HEK293 (cell line): ENCODE results near the gene FAM118A.
A peak's percentile ranks its signal among the peaks of the same experiment; 100 is the strongest.

Experiments used
- ATF2 ChIP-seq: fragments of 450-650 bp; formaldehyde crosslinking; IDR thresholded peaks from 2 replicates; pipeline ENCODE4 v1.5.1; 2016; ENCODE audit warnings: missing biosample characterization, missing genetic modification characterization, low read depth
- FEZF1 ChIP-seq: fragments of 450-650 bp; formaldehyde crosslinking; IDR thresholded peaks from 2 replicates; pipeline ENCODE4 v1.5.1; 2016; ENCODE audit warnings: missing biosample characterization, missing genetic modification characterization
- GFI1B ChIP-seq: fragments of 450-650 bp; formaldehyde crosslinking; IDR thresholded peaks from 2 replicates; pipeline ENCODE4 v1.5.1; 2016; ENCODE audit warnings: missing biosample characterization, missing genetic modification characterization
- HIC1 ChIP-seq: fragments of 450-650 bp; formaldehyde crosslinking; IDR thresholded peaks from 2 replicates; pipeline ENCODE4 v1.5.1; 2016; ENCODE audit warnings: missing biosample characterization, missing genetic modification characterization
- HOXA7 ChIP-seq: sonication (generic); formaldehyde crosslinking; IDR thresholded peaks from 2 replicates; pipeline ENCODE4 v1.8.1; 2022; ENCODE audit warnings: missing genetic modification reagents, borderline replicate concordance
- MZF1 ChIP-seq: fragments of 450-650 bp; formaldehyde crosslinking; IDR thresholded peaks from 2 replicates; pipeline ENCODE4 v1.5.1; 2017; ENCODE audit warnings: missing biosample characterization, missing genetic modification characterization, borderline replicate concordance
- PRDM1 ChIP-seq: fragments of 450-650 bp; formaldehyde crosslinking; IDR thresholded peaks from 2 replicates; pipeline ENCODE4; 2016; ENCODE audit warnings: missing biosample characterization, missing genetic modification characterization
- SCRT1 ChIP-seq: fragments of 450-650 bp; formaldehyde crosslinking; IDR thresholded peaks from 2 replicates; pipeline ENCODE4 v1.5.1; 2016; ENCODE audit warnings: missing biosample characterization, missing genetic modification characterization, borderline replicate concordance
- SCRT2 ChIP-seq: fragments of 450-650 bp; formaldehyde crosslinking; IDR thresholded peaks from 2 replicates; pipeline ENCODE4 v1.5.1; 2016; ENCODE audit warnings: missing biosample characterization, missing genetic modification characterization
- TSHZ1 ChIP-seq: fragments of 450-650 bp; formaldehyde crosslinking; IDR thresholded peaks from 2 replicates; pipeline ENCODE4 v1.5.1; 2016; ENCODE audit warnings: missing biosample characterization, missing genetic modification characterization, borderline replicate concordance
- ZBTB11 ChIP-seq: fragments of 450-650 bp; formaldehyde crosslinking; conservative IDR thresholded peaks from 2 replicates; pipeline ENCODE4 v1.5.1; 2016; ENCODE audit warnings: low read depth, missing biosample characterization, missing genetic modification characterization
- ZBTB21 ChIP-seq: fragments of 450-650 bp; formaldehyde crosslinking; IDR thresholded peaks from 2 replicates; pipeline ENCODE4 v1.5.1; 2017; ENCODE audit warnings: missing biosample characterization, missing genetic modification characterization
- ZBTB8A ChIP-seq: fragments of 450-650 bp; formaldehyde crosslinking; IDR thresholded peaks from 2 replicates; pipeline ENCODE4 v1.5.1; 2016; ENCODE audit warnings: missing biosample characterization, missing genetic modification characterization
- ZFP69B ChIP-seq: fragments of 450-650 bp; formaldehyde crosslinking; IDR thresholded peaks from 2 replicates; pipeline ENCODE4 v1.5.1; 2016; ENCODE audit warnings: missing biosample characterization, missing genetic modification characterization
- ZNF121 ChIP-seq: fragments of 450-650 bp; formaldehyde crosslinking; IDR thresholded peaks from 2 replicates; pipeline ENCODE4 v1.5.1; 2016; ENCODE audit warnings: missing biosample characterization, missing genetic modification characterization
- ZNF157 ChIP-seq: fragments of 450-650 bp; formaldehyde crosslinking; IDR thresholded peaks from 2 replicates; pipeline ENCODE4 v1.5.1; 2016; ENCODE audit warnings: missing biosample characterization, missing genetic modification characterization
- ZNF169 ChIP-seq: fragments of 450-650 bp; formaldehyde crosslinking; IDR thresholded peaks from 2 replicates; pipeline ENCODE4 v1.5.1; 2016; ENCODE audit warnings: missing biosample characterization, missing genetic modification characterization
- ZNF174 ChIP-seq: fragments of 450-650 bp; formaldehyde crosslinking; IDR thresholded peaks from 2 replicates; pipeline ENCODE4 v1.5.0; 2017; ENCODE audit warnings: missing biosample characterization, mild to moderate bottlenecking, missing genetic modification characterization
- ZNF175 ChIP-seq: fragments of 450-650 bp; formaldehyde crosslinking; IDR thresholded peaks from 2 replicates; pipeline ENCODE4 v1.5.1; 2016; ENCODE audit warnings: missing biosample characterization, missing genetic modification characterization
- ZNF184 ChIP-seq: fragments of 450-650 bp; IDR thresholded peaks from 2 replicates; pipeline ENCODE4 v1.5.1; 2018; ENCODE audit warnings: missing biosample characterization, mild to moderate bottlenecking, missing genetic modification characterization
- ZNF19 ChIP-seq: fragments of 450-650 bp; formaldehyde crosslinking; IDR thresholded peaks from 2 replicates; pipeline ENCODE4; 2016; ENCODE audit warnings: missing biosample characterization, missing genetic modification characterization, low read depth
- ZNF211 ChIP-seq: fragments of 450-650 bp; formaldehyde crosslinking; IDR thresholded peaks from 2 replicates; pipeline ENCODE4 v1.5.1; 2016; ENCODE audit warnings: low read depth, missing biosample characterization, missing genetic modification characterization
- ZNF23 ChIP-seq: fragments of 450-650 bp; formaldehyde crosslinking; IDR thresholded peaks from 2 replicates; pipeline ENCODE4 v1.5.1; 2016; ENCODE audit warnings: missing biosample characterization, missing genetic modification characterization, borderline replicate concordance
- ZNF366 ChIP-seq: fragments of 450-650 bp; formaldehyde crosslinking; conservative IDR thresholded peaks from 2 replicates; pipeline ENCODE4 v1.5.1; 2016; ENCODE audit warnings: missing biosample characterization, missing genetic modification characterization
- ZNF391 ChIP-seq: fragments of 450-650 bp; formaldehyde crosslinking; IDR thresholded peaks from 2 replicates; pipeline ENCODE4 v1.5.1; 2016; ENCODE audit warnings: low read depth, missing biosample characterization, missing genetic modification characterization, borderline replicate concordance
- ZNF48 ChIP-seq: fragments of 450-650 bp; formaldehyde crosslinking; IDR thresholded peaks from 2 replicates; pipeline ENCODE4 v1.5.1; 2016; ENCODE audit warnings: missing biosample characterization, missing genetic modification characterization
- ZNF501 ChIP-seq: fragments of 450-650 bp; formaldehyde crosslinking; IDR thresholded peaks from 2 replicates; pipeline ENCODE4 v1.5.1; 2016; ENCODE audit warnings: missing biosample characterization, missing genetic modification characterization
- ZNF544 ChIP-seq: fragments of 450-650 bp; formaldehyde crosslinking; IDR thresholded peaks from 2 replicates; pipeline ENCODE4 v1.5.0; 2017; ENCODE audit warnings: missing biosample characterization, missing genetic modification characterization
- ZNF561 ChIP-seq: fragments of 450-650 bp; IDR thresholded peaks from 2 replicates; pipeline ENCODE4 v1.5.1; 2018; ENCODE audit warnings: missing biosample characterization, missing genetic modification characterization, borderline replicate concordance
- ZNF664 ChIP-seq: fragments of 450-650 bp; formaldehyde crosslinking; IDR thresholded peaks from 2 replicates; pipeline ENCODE4 v1.5.1; 2016; ENCODE audit warnings: missing biosample characterization, missing genetic modification characterization
- ZNF670 ChIP-seq: fragments of 450-650 bp; formaldehyde crosslinking; IDR thresholded peaks from 2 replicates; pipeline ENCODE4 v1.5.1; 2016; ENCODE audit warnings: missing biosample characterization, missing genetic modification characterization, low read depth
- ZNF677 ChIP-seq: fragments of 450-650 bp; IDR thresholded peaks from 2 replicates; pipeline ENCODE4 v1.5.0; 2018; ENCODE audit warnings: missing biosample characterization, mild to moderate bottlenecking, missing genetic modification characterization, moderate library complexity

The FAM118A gene

GRCh38 chr22:45290410-45290936 lies 19.3 kb upstream of the FAM118A start (continued):
- TF ChIP-seq ATF2 (tag by site-specific recombination), result no peak
- no peak for TF ChIP-seq ZNF23
- TF ChIP-seq ZNF501, result no peak
- no peak for TF ChIP-seq ZNF184 (tag by site-specific recombination)
- peak; percentile 51; the same call in 1 of the 2 replicates for TF ChIP-seq ZNF157 (tag by site-specific recombination)
- no peak for TF ChIP-seq ZNF366
- TF ChIP-seq ZBTB21, result no peak
- TF ChIP-seq ZBTB11 (tag by site-specific recombination), result no peak
- no peak for TF ChIP-seq TSHZ1 (tag by site-specific recombination)
- no peak for TF ChIP-seq MZF1 (tag by site-specific recombination)
- TF ChIP-seq SCRT1 (tag by site-specific recombination), result no peak
- TF ChIP-seq HIC1 (tag by site-specific recombination), result 0 out of 2 replicates have a peak, but pooled peaks have one; percentile 36
- TF ChIP-seq ZNF19 (tag by site-specific recombination), result no peak
- no peak for TF ChIP-seq GFI1B (tag by site-specific recombination)
- no peak for TF ChIP-seq ZNF175
- no peak; the same call in 1 of the 2 replicates for TF ChIP-seq ZFP69B (tag by site-specific recombination)
- TF ChIP-seq ZNF169, result peak; percentile 47; the same call in 1 of the 2 replicates
- no peak for TF ChIP-seq ZBTB8A
- no peak for TF ChIP-seq ZNF48 (tag by site-specific recombination)
- TF ChIP-seq ZNF211 (tag by site-specific recombination), result no peak
- TF ChIP-seq ZNF391 (tag by site-specific recombination), result peak; percentile 87; the same call in 1 of the 2 replicates
- no peak for TF ChIP-seq ZNF174 (tag by site-specific recombination)
- TF ChIP-seq SCRT2 (tag by site-specific recombination), result peak; percentile 64; the same call in 1 of the 2 replicates
- TF ChIP-seq ZNF561 (tag by site-specific recombination), result no peak
- no peak for TF ChIP-seq ZNF670 (tag by site-specific recombination)
- TF ChIP-seq FEZF1, result 0 out of 2 replicates have a peak, but pooled peaks have one; percentile 22
- TF ChIP-seq ZNF121 (tag by site-specific recombination), result no peak
- no peak for TF ChIP-seq ZNF544
- TF ChIP-seq ZNF677 (tag by site-specific recombination), result no peak
- TF ChIP-seq HOXA7 (CRISPR knock-in tag), result no peak
- no peak for TF ChIP-seq ZNF664 (tag by site-specific recombination)
- peak; percentile 53; the same call in 1 of the 2 replicates for TF ChIP-seq PRDM1
